Kidney epithelial cell (primary cell): ENCODE data around the gene MAP1LC3B2. TPM values are rescaled to one million over a fixed set of nuclear protein-coding genes. Genes with fewer than 3 reads are reported as not detected.

ENCODE experiments used
- DNase-seq: peaks from one replicate; pipeline ENCODE4 v3.0.0-alpha.2; 2010; ENCODE audit warnings: low read depth
- H3K27me3 ChIP-seq: 2 replicates; pipeline ENCODE4 v1.6.0; 2011; ENCODE audit warnings: low read length; ENCODE audit not compliant: control insufficient read depth, insufficient read depth
- H3K36me3 ChIP-seq: 2 replicates; pipeline ENCODE4 v1.5.1; 2011; ENCODE audit warnings: low read length; ENCODE audit not compliant: control insufficient read depth, insufficient read depth
- H3K4me3 ChIP-seq: 2 replicates; pipeline ENCODE4 v1.5.1; 2011; ENCODE audit warnings: low read depth, mild to moderate bottlenecking, control low read depth, low read length
- total RNA-seq: library from RNA; depleted of rRNA; stranded (reverse); fragments of >200 nt; gene quantifications from 2 replicates; pipeline ENCODE4 v1.2.3, GENCODE V29; 2015
- TF ChIP-seq, protein P1 (sequence below): IDR thresholded peaks from 2 replicates; pipeline ENCODE4 v1.5.1; 2011; ENCODE audit warnings: mild to moderate bottlenecking, moderate library complexity, low read length, control low read depth, inconsistent platforms; ENCODE audit not compliant: insufficient read depth, poor library complexity, severe bottlenecking

Gene MAP1LC3B2
- total RNA-seq, 1 donor from 2014 or later: 1.5 TPM

DNA sequence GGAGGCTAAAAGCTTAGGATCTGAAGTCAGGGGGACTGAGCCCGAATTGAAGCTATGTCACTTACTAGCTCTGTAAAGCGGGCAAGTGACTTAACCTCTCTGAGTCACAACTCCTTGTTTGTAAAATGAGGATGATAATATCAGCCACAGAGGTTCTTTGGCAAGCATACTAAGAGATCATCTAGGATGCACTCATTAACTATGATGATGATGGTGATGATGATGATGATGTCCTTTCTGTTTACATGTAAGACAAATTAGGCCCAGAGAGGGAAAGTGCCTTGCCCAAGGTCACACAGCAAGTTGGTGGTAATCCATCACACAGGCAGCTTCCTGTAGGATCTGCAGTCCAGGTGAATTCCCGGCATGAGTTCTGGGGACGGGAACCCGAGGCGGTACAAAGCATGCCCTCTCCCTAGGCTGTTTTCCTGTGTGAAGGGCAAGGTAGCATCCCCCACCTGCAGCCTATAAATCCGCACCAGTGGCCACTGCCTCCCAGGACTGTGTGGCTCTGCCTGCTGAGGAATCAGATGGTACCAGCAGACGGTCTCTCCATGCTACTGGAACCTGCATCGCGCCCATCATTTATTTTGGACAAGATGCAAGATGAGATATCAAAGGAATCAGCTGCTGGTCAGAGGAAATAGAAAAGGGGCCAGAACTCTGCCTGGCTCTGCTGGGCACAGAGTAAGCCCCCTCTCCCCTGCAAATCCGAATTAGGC, 55.2 kb downstream of the MAP1LC3B2 start:
- no peaks in the 10 kb centered on the region for H3K36me3 ChIP-seq
- H3K27me3 ChIP-seq: peaks cover 3% of the 10 kb centered on the region
- H3K4me3 ChIP-seq: no peak overlapping the region
- DNase-seq: no peak
- TF ChIP-seq, protein P1, sequence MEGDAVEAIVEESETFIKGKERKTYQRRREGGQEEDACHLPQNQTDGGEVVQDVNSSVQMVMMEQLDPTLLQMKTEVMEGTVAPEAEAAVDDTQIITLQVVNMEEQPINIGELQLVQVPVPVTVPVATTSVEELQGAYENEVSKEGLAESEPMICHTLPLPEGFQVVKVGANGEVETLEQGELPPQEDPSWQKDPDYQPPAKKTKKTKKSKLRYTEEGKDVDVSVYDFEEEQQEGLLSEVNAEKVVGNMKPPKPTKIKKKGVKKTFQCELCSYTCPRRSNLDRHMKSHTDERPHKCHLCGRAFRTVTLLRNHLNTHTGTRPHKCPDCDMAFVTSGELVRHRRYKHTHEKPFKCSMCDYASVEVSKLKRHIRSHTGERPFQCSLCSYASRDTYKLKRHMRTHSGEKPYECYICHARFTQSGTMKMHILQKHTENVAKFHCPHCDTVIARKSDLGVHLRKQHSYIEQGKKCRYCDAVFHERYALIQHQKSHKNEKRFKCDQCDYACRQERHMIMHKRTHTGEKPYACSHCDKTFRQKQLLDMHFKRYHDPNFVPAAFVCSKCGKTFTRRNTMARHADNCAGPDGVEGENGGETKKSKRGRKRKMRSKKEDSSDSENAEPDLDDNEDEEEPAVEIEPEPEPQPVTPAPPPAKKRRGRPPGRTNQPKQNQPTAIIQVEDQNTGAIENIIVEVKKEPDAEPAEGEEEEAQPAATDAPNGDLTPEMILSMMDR: no peak

DNA sequence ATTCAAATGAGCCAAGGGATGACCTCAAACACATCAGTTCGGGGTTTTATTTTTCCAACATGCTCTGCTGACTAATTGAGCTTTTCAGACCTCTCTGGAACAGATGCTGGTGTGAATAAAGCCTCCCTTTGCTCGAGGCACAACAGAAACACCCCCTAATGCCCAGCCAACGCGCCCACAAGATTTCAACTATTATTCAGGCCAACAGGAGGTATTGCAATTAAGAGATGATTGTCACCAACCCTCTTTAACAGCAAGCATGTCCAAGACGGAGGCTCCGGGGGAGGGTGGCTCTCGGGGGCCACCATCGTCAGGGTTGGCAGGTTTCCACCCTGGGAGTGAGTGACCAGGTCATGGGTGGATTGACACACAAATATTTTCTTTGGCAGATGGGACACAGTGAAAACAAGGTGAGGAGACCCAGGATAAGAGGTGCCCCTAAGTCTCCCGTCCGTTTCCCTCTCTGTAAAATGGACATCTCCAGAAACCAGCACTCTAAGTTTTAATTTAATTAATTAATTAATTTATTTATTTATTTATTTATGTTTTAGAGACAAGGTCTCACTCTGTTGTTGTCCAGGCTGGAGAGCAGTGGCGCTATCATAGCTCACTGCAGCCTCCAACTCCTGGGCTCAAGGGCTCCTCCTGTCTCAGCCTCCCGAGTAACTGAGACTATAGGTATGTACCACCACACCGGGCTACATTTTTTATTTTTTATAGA, 56.1 kb downstream of the MAP1LC3B2 start:
- Histone ChIP-seq H3K4me3 (no peak overlapping the region), H3K36me3 (no peaks in the 10 kb centered on the region), H3K27me3 (peaks cover 3% of the 10 kb centered on the region)
- DNase-seq: no peak
- TF ChIP-seq, protein P1: no peak

DNA sequence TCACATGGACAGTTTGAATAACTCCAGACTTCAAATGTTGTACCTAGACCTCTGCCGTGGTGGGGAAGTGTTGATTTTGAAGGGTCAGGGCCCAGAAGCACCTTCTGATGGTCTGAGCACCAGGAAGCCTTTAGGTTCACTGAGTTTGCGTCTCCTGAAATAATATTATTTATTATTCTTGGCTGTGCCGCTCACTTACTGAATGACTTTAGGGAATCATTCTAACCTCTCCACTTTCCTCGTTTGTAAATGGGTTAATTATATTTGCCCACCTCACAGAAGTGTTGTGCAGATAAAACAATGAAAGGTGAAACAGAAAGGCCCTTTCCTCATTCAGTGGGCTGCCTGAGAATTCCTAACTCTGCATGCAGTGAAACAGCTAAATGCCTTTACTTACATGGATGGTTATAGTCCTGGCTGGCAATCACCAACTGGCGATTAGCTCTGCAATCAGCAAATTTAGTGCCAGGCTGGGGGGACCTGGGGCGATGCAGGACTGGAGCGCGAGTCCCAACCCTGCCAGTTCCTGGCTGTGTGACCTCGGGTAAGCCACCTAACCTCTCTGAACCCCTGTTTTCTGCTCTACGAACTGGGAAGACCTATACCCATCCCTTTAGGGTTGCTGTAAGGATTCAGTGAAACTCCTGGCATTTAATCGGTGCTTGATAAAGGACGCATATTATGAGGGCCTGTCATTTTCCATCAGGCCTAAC, 57.5 kb downstream of the MAP1LC3B2 start:
- Histone ChIP-seq H3K36me3 (no peaks in the 10 kb centered on the region), H3K27me3 (peaks cover 3% of the 10 kb centered on the region), H3K4me3 (no peak overlapping the region)
- DNase-seq: no peak
- TF ChIP-seq, protein P1: no peak

DNA sequence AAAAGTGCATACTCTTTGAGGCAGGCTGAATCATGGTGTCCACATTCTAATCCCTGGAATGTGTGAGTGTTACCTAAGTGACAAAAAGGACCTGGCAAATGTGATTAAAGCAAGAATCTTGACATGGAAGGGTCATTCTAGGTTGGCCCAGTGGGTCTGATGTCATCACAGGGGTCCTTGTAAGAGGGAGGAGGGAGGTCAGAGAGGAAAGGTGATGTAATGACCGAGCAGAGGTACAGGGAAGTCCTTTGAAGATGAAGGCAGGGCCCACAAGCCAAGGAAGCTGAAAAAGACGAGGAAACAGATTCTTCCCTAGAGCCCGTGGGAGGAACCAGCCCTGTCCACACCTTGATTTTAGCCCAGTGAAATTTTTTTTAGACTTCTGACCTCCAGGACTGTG, 60.1 kb downstream of the MAP1LC3B2 start:
- Histone ChIP-seq H3K4me3 (no peak overlapping the region), H3K36me3 (no peaks in the 10 kb centered on the region), H3K27me3 (peaks cover 2% of the 10 kb centered on the region)
- no peak for DNase-seq
- TF ChIP-seq, protein P1: no peak

DNA sequence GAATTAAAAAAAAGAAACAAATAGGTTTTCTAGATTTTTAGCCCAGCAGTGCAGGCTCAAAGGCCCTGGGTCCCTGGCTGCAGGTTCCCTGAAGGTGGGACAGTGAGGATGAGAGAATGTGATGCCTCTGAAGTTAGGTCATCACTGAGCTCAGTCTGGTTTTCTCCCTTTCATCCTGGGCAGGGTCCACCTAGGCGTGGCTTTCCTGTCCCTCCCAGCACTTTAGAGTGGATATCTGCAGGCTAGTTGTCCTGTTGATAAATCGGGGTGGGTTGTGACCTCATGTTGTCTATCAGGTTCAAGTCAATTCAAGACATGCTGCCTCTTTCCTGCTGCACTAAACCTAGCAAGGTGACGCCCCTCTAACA, 60.9 kb downstream of the MAP1LC3B2 start:
- H3K36me3 ChIP-seq: no peaks in the 10 kb centered on the region
- TF ChIP-seq, protein P1: no peak
- H3K27me3 ChIP-seq: peaks cover 2% of the 10 kb centered on the region
- no peak overlapping the region for H3K4me3 ChIP-seq
- DNase-seq: no peak
